ENCODE measurements around the gene PTPRC.
"Not testable (repeated sequence)": the region's sequence is repeated elsewhere in the genome, so short reads cannot be mapped to it uniquely, and the experiment has no call there.

Gene PTPRC, protein sequence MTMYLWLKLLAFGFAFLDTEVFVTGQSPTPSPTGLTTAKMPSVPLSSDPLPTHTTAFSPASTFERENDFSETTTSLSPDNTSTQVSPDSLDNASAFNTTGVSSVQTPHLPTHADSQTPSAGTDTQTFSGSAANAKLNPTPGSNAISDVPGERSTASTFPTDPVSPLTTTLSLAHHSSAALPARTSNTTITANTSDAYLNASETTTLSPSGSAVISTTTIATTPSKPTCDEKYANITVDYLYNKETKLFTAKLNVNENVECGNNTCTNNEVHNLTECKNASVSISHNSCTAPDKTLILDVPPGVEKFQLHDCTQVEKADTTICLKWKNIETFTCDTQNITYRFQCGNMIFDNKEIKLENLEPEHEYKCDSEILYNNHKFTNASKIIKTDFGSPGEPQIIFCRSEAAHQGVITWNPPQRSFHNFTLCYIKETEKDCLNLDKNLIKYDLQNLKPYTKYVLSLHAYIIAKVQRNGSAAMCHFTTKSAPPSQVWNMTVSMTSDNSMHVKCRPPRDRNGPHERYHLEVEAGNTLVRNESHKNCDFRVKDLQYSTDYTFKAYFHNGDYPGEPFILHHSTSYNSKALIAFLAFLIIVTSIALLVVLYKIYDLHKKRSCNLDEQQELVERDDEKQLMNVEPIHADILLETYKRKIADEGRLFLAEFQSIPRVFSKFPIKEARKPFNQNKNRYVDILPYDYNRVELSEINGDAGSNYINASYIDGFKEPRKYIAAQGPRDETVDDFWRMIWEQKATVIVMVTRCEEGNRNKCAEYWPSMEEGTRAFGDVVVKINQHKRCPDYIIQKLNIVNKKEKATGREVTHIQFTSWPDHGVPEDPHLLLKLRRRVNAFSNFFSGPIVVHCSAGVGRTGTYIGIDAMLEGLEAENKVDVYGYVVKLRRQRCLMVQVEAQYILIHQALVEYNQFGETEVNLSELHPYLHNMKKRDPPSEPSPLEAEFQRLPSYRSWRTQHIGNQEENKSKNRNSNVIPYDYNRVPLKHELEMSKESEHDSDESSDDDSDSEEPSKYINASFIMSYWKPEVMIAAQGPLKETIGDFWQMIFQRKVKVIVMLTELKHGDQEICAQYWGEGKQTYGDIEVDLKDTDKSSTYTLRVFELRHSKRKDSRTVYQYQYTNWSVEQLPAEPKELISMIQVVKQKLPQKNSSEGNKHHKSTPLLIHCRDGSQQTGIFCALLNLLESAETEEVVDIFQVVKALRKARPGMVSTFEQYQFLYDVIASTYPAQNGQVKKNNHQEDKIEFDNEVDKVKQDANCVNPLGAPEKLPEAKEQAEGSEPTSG (N-terminal part only)

DNA sequence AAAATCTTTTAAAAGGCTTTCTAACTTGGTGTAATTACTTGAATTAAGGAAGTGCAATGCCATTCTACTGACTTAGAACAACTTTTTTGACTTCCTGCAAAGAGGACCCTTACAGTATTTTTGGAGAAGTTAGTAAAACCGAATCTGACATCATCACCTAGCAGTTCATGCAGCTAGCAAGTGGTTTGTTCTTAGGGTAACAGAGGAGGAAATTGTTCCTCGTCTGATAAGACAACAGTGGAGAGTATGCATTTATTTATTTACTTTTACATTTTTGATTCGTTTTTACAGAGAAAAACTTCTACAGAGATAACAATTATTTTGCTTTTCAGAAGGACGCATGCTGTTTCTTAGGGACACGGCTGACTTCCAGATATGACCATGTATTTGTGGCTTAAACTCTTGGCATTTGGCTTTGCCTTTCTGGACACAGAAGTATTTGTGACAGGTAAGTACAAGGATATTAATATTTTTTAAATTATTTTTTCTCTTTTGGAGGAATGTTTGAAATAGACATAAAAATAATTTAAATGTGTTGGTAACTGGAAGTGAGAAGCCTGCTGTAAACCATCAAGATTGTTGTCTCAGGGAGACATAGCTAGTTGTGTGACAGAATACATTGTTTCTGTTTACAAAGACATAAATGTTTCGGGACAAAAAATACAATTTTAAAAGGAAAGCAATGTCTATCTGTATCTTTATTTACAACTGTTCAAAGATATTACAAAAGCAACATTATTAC is at the start of gene PTPRC:
Gene PTPRC (plus strand): TSS at position 147 of the 742 bp plus-strand sequence. CDS start 229 bp downstream, at position 376.
- no peak for DNase-seq

DNA sequence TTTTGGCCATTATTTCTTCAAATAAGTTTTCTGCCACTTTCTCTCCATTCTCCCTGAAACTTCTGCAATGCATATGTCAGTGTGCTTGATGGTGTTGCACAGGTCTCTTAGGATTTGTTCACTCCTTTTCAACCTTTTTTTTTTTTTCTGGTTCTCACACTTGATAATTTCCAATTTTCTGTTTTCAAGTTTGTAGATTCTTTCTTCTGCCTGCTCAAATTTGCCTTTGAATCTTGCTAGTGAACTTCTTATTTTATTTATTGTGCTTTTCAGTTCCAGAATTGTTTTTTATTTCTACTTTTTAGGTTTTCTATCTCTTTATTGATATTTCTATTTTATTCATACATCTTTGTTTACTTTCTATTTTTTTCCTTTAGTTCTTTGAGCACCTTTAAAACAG is 48.4 kb upstream of the PTPRC start:
- no peak for DNase-seq

DNA sequence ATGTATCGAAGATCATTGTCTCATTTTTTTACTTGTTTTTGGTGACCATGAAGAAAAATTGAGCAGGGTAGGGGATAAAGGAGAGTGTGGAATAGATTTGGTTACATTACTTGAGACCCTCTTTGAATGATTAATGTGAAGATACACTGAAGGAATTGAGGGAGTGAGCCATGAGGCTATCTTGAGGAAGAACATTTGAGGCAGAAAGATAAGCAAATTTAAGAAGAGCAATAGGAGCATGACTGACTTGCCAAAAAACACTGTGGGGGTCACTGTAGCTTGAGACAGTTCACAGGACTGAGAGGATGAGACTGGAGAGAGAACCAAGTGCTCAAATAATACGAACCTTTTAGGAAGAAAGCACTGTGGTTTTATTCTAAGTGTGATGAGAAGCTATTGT is 43.1 kb upstream of the PTPRC start:
- DNase-seq = no peak

DNA sequence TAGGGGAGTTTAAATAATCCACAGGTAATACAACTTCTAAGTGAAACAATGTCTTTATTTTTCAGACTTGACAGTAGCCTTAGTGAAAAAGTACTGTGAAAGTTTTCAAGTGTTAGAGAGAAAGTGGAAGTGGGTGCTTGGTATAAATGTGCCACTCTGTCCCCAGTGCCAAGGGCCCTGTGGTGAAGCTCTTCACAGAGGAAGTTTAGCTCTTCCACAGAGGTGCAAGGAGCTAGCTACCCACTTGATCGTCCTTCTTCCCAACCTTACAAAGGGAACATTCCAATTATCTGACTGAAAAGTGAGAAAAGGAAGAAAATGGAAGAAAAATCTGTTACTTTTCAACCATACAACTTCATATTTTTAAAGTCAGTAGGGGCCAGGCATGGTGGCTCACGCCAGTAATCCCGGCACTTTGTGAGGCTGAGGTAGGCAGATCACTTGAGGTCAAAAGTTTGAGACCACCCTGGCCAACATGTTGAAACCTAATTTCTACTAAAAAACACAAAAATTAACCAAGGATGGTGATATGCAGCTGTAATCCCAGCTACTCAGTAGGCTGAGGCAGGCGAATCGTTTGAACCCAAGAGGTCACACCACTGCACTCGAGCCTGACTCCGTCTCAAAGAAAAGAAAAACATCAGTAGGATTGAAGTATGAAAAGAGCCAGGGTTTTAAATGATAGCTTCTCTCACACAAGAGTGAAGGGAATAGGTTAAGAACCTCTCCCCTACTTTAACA is 41.0 kb upstream of the PTPRC start:
- no peak for DNase-seq

DNA sequence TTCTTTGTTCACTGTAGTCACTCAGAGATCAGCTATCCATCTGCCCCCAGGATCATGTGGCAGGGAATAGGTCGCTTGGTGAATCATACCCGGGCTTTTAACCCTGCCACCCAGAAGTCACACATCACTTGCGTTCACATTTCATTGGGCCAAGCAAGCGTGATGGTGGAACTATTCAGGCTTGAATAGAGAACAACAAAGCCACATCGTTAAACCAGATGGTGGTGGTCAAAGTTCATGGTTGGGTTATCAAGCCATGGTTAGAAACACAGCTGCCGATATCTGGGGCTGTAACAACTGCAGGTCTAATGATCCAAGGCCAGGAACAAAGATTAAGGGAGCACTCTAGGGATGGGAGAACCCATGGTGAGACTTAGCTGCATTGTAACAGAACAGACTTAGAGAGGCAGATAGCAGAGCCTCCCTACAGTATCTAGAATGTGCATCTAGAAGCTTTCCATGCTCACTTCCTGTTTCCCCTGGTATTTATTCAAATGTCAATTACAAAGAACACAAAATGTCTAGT is 40.0 kb upstream of the PTPRC start:
- DNase-seq = no peak

DNA sequence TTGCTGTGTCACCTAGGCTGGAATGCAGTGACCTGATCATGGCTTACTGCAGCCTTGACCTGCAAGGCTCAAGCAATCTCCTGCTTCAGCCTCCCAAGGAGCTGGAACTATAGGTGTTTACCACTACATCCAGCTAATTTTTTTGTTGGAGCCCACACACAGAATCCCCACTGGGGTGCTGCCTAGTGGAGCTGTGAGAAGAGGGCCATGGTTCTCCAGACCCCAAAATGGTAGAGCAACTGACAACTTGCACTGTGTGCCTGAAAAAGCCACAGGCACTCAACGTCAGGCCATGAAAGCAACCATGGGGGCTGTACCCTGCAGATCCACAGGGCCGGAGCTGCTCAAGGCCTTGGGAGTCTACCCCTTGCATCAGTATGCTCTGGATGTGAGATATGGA is 39.1 kb upstream of the PTPRC start:
- no peak for DNase-seq

DNA sequence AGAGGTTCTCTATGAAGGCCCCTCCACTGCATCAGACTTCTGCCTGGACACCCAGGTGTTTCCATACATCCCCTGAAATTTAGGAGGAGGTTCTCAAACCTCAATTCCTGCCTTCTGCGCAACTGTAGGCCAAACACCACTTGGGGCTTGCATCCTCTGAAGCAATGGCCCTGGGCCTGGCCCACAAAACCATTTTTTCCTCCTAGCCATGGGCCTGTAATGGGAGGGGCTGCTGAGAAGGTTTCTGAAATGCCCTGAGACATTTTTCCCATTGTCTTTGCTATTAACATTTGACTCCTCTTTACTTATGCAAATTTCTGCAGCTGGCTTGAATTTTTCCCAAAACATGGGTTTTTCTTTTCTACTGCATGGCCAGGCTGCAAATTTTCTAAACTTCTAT is 37.9 kb upstream of the PTPRC start:
- no peak for DNase-seq

DNA sequence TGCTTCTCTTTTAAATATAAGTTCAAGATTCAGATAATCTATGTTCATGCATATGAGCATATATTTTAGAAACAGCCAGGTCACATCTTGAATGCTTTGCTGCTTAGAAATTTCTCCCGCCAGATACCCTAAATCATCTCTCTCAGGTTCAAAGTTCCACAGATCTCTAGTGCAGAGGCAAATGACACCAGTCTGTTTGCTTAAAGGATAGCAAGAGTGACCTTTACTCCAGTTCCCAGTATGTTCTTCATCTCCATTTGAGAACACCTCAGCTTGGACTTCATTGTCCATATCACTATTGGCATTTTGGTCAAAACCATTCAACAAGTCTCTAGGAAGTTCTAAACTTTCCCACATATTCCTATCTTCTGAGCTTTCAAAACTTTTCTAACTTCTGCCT is 37.5 kb upstream of the PTPRC start:
- not testable (repeated sequence) for DNase-seq

DNA sequence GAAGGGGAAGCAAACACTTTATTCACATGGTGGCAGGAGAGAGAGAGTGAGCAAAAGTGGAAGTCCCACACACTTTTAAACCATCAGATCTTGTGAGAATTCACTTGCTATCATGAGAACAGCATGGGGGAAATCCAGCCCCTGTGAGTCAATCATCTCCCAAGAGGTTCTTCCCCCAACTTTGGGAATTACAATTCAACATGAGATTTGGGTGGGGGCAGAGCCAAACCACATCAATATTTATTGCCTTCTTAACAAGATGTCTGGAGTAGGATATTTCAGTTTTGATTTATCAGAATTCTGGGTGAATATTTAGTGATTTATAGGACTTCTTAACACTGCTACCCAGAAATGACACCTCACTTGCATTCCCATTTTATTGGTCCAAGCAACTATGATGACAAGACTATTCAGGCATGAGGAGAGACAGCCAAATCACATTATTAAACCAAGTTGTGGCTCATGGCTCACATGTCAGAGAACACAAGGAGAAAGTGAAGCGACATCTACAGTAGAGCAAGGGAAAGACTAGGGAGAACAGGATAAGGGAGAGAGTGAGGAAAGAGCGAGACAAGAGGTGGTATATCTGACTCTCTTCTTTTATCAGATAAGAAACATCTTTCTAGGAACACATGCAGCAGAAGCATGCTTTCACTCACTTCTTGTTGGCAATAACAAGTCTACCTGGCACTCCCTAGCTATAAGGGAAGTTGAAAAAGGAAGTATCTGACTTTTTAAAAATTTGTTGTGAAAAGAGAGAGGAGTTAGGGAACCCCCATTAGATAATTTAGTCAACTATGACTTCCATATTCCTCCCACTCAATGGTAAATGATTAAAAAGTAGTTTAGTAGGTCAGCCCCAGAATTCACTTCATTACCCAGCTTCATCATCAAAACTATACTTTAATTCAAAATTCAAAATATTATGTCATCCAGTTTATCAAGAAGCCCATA is 36.6 kb upstream of the PTPRC start:
- DNase-seq = no peak

DNA sequence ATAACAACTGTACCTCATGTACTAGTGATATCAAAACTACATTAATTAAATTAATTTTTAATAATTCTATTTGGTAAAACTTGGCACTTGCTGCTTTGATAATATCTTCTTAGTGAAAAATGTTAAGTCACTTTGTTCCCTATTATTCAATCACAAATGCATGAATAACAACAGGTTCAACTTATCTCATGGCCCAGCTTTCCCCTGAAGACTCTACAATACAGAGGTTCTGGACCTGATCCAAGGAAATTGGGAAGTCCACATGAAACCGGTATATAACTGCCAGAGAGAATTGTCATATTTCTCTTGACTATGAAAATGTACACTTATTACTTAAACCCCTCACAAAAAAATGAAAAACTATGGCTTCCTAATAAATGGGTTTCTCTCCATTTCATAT is 33.9 kb upstream of the PTPRC start:
- no peak for DNase-seq

DNA sequence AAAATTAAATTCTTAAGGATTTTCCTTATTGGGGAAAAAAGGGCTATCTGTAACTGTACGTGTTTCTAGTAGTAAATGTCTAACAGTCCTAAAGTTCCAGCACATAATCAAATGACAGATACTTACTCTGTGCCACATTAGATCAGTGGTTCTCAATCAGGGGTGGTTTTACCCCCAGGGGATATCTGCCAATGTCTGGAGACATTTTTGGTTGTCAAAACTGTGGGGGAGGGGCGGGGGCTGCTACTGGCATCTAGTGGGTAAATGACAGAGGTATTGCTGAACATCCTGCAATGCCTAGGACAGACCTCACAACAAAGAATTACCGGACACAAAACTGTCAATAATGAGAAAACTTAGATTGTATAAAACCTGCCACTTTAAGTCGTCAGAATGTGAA is 33.4 kb upstream of the PTPRC start:
- no peak for DNase-seq

DNA sequence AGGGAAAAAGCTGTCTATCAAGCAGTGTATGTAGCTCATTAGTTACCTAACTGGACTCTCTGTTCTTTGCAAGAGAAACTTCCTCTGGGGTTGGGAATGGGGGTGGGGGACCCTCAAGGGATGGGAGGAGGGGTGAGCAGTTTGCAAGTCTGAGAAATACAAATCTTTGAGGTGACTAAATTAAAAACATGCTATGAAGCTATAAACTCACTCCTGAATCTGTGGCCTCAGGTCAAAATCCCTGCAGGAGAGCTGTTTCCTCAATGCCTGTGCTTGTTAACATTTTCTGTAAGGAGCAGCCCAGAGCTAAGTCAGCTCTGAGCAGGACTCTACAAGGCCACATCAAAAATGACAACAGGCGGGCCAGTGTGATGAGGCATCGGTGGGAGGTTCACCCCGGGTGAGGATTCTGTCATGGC is 32.8 kb upstream of the PTPRC start:
- no peak for DNase-seq

DNA sequence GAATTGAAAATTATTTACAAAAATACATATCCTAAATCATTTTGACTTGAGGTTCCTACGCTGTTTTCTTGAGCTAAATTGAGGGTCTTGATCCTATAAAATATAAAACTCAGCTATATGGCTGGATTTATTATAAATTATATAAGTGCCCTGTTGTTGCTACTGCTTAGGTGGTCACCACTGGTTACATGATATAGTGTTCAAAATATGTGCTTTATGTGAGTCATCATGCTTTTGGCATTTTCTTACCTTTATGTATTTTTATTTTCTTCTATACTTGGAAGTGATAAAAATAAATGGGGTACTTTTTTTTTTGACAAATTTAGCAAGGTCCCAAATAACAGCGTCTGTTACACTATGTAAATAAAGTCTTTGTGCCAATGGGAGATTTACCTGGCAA is 31.1 kb upstream of the PTPRC start:
- no peak for DNase-seq

DNA sequence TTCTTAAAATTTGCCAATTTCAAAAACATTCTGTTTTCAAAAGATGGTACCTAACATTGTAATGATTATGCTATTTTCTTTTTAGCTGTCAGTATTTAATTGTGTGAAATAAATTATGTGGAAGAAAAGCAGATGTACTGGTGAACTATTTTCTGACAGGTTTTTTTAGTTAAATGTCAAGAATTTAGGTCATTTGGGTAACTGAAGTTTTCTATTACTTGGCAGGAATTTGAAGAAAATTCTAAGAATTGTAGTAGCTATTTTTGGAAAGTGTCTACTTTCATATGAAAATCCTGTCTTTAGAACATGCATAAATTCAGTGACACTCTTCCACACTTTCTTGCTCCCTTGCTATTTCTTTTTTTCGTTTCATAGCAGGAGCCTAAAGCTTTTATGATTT is 28.5 kb upstream of the PTPRC start:
- DNase-seq = no peak

DNA sequence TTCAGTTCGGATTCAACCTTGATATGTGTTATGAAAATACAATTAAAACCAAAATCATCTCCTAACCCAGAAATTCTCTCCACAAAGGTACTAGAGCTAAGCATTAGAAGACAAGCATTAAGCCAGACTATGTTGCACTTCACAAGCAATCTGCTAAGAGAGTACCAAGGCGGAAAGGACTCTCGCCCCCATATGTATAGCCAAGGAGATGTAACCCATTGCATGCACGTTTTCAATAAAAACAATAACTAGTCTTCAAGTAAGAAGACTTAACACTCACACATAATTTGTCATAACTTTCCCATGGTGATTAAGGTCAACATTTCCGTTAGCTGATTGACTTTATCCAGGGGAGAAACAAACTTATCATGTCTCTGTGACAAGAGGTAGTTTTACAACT is 27.6 kb upstream of the PTPRC start:
- no peak for DNase-seq

DNA sequence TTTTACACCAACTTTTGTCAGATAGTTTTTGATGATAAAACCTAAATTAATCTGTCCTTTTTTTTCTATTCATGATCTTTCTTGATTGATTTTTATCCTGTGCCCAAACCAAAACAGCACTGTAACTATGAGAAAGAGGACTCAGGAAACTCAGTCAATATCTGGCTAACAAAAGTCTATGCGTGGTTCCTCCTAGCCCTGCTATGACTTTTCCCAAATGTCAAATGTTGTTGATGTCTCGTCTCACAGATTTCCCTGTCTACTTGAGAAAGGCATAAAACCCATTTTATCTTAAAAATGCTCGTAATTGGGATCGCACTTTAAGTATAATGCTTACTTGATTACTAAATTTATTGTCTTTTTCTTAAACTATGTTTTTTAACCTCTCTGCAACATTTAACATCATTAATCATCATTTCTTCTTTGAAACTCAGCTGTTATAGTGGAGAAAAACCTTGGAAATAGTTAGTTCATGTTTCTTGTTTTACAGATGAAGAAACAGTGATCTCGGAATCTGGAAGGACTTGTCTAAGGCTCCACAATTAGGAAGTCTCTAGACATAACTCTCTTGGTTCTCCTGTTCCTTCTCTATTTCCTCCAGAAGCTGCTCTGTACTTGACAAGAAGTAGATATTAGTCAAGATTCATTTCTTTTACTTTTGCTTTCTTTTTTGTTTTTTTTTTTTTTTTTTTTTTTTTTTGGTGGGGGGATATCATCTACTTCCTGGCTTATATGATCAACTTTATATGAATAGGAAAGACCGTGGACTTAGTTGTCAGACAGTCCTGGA is 26.2 kb upstream of the PTPRC start:
- DNase-seq = no peak

DNA sequence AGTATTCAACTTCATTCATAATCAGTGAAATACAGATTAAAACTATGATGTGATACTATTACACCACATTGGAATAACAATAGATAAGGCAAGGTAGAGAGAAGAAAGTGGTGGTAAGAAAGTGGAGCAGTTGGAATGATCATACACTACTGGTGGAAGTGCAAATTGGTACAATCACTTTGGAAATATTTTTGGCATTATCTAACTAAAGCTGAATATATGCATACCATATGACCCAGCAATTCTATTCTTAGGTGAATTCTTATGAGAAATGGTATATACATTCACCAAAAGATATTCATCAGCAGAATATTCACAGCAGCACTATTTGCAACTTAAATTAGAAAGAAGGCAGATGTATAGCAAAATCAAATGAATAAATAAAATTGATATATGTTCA is 21.4 kb upstream of the PTPRC start:
- DNase-seq = no peak

DNA sequence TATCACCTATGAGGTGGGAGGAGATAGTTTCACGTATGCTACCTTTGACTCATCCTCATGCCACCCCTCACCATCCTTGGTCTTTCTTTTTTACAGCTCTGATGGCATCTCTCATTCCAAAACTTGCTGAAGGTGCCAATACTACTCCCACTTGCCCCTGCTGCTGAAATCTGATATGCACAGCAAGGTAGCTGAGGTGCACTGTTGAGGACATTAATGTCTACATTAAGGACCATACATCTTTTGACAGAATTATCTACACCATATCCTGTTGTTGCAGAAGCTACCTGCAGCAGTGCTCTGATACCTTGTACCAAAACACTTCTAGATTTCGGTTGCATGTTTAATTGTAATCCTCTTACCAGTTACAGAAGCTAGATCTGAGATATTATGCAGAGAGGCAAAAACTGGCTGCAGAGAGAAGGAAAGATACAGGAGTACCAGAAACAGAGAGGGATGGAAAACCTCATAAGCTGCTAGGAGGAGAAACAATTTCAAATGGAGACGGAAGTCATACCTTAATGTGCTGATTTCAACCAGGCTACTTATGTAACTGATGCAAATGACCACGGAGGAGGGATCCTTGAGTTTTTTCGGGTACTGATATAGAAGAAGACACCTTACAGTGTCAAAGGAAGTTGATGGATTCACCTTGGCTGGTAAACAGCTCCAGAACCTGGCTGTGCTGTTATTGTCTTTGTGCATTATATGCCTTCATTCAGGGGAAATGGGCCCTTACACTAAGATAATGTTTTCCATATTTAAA is 19.3 kb upstream of the PTPRC start:
- DNase-seq = no peak

DNA sequence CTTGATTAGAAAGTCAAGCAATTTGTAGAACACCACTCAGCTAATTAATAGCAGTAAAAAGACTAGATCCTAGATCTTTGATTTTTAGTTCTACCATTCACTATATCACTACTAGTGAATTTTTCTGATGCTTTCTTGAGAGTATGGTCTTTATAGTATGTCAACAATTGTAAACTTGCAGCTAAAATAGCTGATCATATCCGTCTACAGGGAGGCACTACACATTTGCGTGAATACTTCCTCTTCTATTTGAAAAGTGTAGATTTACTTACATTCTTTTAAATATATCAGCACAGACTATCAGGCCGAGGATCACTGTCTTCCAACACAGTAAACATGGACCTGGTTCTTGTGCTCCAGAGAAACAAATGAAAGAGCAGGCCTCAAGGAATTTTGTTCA is 18.6 kb upstream of the PTPRC start:
- DNase-seq = no peak

All from NCI-H1417 treated with DMSO at 0.1 percent for 48 hours (cell line).